Osteocyte (in vitro differentiated cells): Measurements from ENCODE around the gene ADGRL4. TPM values are rescaled to one million over a fixed set of nuclear protein-coding genes. Genes with fewer than 3 reads are reported as not detected.

ENCODE experiments used
- DNase-seq: peaks from one replicate; pipeline ENCODE4 v3.0.0; 2021; ENCODE audit warnings: mixed read lengths; ENCODE audit not compliant: unreplicated experiment; ENCODE audit errors: extremely low spot score
- H3K27ac Mint-ChIP-seq: one replicate; pipeline ENCODE4 v1.8.0; 2021; ENCODE audit warnings: mild to moderate bottlenecking, mixed read lengths; ENCODE audit not compliant: unreplicated experiment
- H3K27me3 Mint-ChIP-seq: one replicate; pipeline ENCODE4 v1.8.0; 2021; ENCODE audit warnings: mixed read lengths; ENCODE audit not compliant: unreplicated experiment
- H3K36me3 Mint-ChIP-seq: one replicate; pipeline ENCODE4 v1.8.0; 2021; ENCODE audit warnings: mixed read lengths; ENCODE audit not compliant: unreplicated experiment
- H3K4me1 Mint-ChIP-seq: one replicate; pipeline ENCODE4 v1.8.0; 2021; ENCODE audit warnings: mixed read lengths; ENCODE audit not compliant: unreplicated experiment
- H3K4me3 Mint-ChIP-seq: one replicate; pipeline ENCODE4 v1.8.0; 2021; ENCODE audit warnings: mild to moderate bottlenecking, moderate library complexity, mixed read lengths; ENCODE audit not compliant: unreplicated experiment
- H3K9me3 Mint-ChIP-seq: one replicate; pipeline ENCODE4 v1.8.0; 2021; ENCODE audit warnings: mixed read lengths; ENCODE audit not compliant: unreplicated experiment
- total RNA-seq: library from RNA; stranded (reverse); gene quantifications from 2 replicates; pipeline ENCODE4 v1.2.1, GENCODE V29; 2021
- TF ChIP-seq, protein P1 (sequence below): fragments of 200-600 bp; sonication (generic); IDR thresholded peaks from 2 replicates; pipeline ENCODE4 v1.5.0; 2021; ENCODE audit warnings: antibody characterized with exemption, mild to moderate bottlenecking, moderate library complexity

Gene ADGRL4
- total RNA-seq, 1 donor from 2014 or later, result 9.5 TPM

DNA sequence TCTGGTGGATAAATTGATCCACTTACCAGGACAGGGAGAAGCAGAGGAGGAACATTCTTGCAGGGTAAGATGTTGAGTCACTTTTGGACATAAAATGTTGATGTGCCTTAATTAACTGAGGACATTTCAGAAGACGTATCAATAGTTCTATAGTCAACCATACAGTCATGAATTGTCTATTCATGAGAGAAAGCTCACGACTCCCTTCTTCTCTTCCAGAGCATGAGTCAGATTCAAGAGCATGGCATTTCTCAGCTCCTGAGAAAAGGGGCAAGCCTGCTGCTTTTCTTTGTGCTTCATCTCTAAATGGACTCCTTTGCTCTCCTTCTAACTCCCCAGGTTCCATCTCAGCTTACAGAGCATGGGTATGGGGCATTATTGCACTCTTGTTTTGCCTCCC is 55.7 kb downstream of the ADGRL4 start:
- TF ChIP-seq, protein P1, sequence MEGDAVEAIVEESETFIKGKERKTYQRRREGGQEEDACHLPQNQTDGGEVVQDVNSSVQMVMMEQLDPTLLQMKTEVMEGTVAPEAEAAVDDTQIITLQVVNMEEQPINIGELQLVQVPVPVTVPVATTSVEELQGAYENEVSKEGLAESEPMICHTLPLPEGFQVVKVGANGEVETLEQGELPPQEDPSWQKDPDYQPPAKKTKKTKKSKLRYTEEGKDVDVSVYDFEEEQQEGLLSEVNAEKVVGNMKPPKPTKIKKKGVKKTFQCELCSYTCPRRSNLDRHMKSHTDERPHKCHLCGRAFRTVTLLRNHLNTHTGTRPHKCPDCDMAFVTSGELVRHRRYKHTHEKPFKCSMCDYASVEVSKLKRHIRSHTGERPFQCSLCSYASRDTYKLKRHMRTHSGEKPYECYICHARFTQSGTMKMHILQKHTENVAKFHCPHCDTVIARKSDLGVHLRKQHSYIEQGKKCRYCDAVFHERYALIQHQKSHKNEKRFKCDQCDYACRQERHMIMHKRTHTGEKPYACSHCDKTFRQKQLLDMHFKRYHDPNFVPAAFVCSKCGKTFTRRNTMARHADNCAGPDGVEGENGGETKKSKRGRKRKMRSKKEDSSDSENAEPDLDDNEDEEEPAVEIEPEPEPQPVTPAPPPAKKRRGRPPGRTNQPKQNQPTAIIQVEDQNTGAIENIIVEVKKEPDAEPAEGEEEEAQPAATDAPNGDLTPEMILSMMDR, result no peak
- H3K4me1 Mint-ChIP-seq, result peaks cover 25% of the 10 kb centered on the region
- H3K36me3 Mint-ChIP-seq, result no peaks in the 10 kb centered on the region
- no peaks in the 10 kb centered on the region for H3K27me3 Mint-ChIP-seq
- H3K9me3 Mint-ChIP-seq, result no peaks in the 10 kb centered on the region
- DNase-seq, result no peak
- H3K4me3 Mint-ChIP-seq, result no peak overlapping the region
- no peak overlapping the region for H3K27ac Mint-ChIP-seq

DNA sequence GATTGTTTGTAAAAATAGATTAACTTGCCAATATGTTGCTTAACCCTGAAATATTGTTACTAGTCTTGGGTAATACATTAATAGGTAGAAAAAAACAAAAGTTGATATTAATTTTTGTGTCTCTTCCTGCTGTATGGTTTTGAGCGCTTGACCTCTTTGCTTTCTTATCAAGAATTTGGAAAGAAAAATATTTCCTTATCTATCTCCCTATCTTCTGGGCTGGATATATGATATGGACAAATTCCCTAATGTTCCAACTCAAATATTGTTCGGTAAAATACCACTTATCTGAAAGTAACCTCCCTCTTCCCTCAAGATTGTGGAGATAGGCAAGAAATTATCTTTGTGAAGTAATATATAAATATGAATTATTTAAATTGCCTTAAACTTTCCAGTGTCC is 57.3 kb downstream of the ADGRL4 start:
- Mint-ChIP-seq H3K4me1 (peaks cover 25% of the 10 kb centered on the region), H3K27me3 (no peaks in the 10 kb centered on the region), H3K36me3 (no peaks in the 10 kb centered on the region), H3K4me3 (no peak overlapping the region), H3K27ac (no peak overlapping the region), H3K9me3 (no peaks in the 10 kb centered on the region)
- TF ChIP-seq, protein P1, result no peak
- DNase-seq, result no peak

DNA sequence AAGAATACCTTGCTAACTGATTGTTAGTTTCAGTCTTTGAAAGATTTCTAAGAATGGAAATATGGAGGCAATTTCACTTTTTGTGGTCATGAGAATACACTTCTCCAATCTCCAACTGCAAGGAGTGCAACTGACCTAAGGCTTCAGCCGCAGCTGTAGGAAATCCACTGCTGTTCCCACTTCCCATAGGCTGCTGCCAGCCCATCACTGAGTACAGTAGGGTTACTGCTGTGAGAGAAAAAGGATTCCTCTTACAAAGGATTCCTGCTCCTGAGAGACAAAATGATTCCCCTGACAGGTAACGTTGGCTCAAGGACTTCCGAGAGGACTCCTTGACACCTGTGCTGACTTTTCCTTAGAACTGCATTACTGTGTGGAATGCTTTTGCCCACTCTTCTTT is 87.4 kb downstream of the ADGRL4 start:
- no peak overlapping the region for H3K4me3 Mint-ChIP-seq
- DNase-seq, result no peak
- H3K4me1 Mint-ChIP-seq, result peaks cover 21% of the 10 kb centered on the region
- TF ChIP-seq, protein P1, result no peak
- H3K9me3 Mint-ChIP-seq, result peaks cover 8% of the 10 kb centered on the region
- peaks cover 3% of the 10 kb centered on the region for H3K36me3 Mint-ChIP-seq
- H3K27me3 Mint-ChIP-seq, result no peaks in the 10 kb centered on the region
- H3K27ac Mint-ChIP-seq, result no peak overlapping the region

DNA sequence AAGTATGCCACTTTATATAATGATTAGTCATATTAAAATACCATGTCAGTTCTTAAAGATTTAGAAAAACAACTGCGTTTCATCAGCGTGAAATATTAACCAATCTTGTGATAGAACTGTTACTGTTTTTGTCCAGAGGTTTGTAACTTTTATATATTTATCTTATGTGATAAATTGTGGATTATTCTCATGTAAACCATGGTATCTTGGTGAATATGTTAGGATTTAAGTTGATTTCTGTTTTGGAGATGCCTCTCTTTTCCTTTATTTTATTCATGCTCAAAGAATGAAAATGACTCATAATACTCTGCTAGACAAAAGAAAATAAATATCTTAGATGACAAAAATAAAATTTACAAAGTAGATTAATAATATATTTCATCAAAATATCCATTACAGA is 88.4 kb downstream of the ADGRL4 start:
- H3K4me3 Mint-ChIP-seq, result peak overlapping the region; percentile 26
- TF ChIP-seq, protein P1, result no peak
- no peak for DNase-seq
- H3K9me3 Mint-ChIP-seq, result peaks cover 11% of the 10 kb centered on the region
- peaks cover 21% of the 10 kb centered on the region for H3K4me1 Mint-ChIP-seq
- peaks cover 4% of the 10 kb centered on the region for H3K36me3 Mint-ChIP-seq
- H3K27ac Mint-ChIP-seq, result peak overlapping the region; percentile 70
- no peaks in the 10 kb centered on the region for H3K27me3 Mint-ChIP-seq

DNA sequence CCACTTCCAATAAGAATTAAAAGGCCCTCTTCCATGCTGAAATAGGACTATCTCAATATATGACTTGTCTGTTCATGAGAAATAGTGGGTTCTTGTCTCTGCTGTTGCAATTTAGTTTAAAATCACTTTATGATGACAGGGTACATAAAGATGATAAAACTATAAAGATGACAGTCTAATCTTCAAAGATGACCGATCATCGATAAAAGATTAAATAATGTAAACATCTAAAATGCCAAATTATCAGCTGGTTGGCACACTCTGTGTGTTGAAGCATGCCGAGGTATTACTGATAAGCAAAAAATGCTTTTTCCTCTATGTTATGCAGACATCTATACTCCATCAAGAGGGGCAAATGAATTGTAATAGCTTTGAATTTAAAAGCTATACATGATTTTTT is 89.5 kb downstream of the ADGRL4 start:
- H3K27ac Mint-ChIP-seq, result no peak overlapping the region
- TF ChIP-seq, protein P1, result no peak
- no peaks in the 10 kb centered on the region for H3K27me3 Mint-ChIP-seq
- H3K36me3 Mint-ChIP-seq, result peaks cover 6% of the 10 kb centered on the region
- peaks cover 8% of the 10 kb centered on the region for H3K9me3 Mint-ChIP-seq
- peaks cover 21% of the 10 kb centered on the region for H3K4me1 Mint-ChIP-seq
- no peak for DNase-seq
- H3K4me3 Mint-ChIP-seq, result no peak overlapping the region
